GM12801 (cell line): ENCODE data around the gene WDR37.

ENCODE experiments used
- CTCF ChIP-seq: IDR thresholded peaks from one replicate; pipeline ENCODE4 v1.5.1; 2011; ENCODE audit warnings: control low read depth; ENCODE audit not compliant: insufficient read length; ENCODE audit errors: extremely low read depth

WDR37 gene

GRCh38 chr10:1102416-1102815 lies 46.2 kb downstream of the WDR37 start:
- no peak for TF ChIP-seq CTCF

- TF ChIP-seq CTCF, result no peak
Measured at GRCh38 chr10:1102831-1103230, 46.6 kb downstream of the WDR37 start.

GRCh38 chr10:1103551-1103950 lies 47.4 kb downstream of the WDR37 start:
- no peak for TF ChIP-seq CTCF

GRCh38 chr10:1104971-1105370 lies 48.8 kb downstream of the WDR37 start:
- no peak for TF ChIP-seq CTCF

- TF ChIP-seq CTCF, result no peak
Measured at GRCh38 chr10:1107004-1107403, 50.8 kb downstream of the WDR37 start.

- no peak for TF ChIP-seq CTCF
Measured at GRCh38 chr10:1107679-1108078, 51.5 kb downstream of the WDR37 start.

GRCh38 chr10:1109795-1110673 lies 53.8 kb downstream of the WDR37 start:
- TF ChIP-seq CTCF, result no peak
